Measurements from ENCODE around the gene BLTP3B.
A peak's percentile ranks its signal among the peaks of the same experiment; 100 is the strongest.
"Not testable (repeated sequence)": the region's sequence is repeated elsewhere in the genome, so short reads cannot be mapped to it uniquely, and the experiment has no call there.

Gene BLTP3B, protein sequence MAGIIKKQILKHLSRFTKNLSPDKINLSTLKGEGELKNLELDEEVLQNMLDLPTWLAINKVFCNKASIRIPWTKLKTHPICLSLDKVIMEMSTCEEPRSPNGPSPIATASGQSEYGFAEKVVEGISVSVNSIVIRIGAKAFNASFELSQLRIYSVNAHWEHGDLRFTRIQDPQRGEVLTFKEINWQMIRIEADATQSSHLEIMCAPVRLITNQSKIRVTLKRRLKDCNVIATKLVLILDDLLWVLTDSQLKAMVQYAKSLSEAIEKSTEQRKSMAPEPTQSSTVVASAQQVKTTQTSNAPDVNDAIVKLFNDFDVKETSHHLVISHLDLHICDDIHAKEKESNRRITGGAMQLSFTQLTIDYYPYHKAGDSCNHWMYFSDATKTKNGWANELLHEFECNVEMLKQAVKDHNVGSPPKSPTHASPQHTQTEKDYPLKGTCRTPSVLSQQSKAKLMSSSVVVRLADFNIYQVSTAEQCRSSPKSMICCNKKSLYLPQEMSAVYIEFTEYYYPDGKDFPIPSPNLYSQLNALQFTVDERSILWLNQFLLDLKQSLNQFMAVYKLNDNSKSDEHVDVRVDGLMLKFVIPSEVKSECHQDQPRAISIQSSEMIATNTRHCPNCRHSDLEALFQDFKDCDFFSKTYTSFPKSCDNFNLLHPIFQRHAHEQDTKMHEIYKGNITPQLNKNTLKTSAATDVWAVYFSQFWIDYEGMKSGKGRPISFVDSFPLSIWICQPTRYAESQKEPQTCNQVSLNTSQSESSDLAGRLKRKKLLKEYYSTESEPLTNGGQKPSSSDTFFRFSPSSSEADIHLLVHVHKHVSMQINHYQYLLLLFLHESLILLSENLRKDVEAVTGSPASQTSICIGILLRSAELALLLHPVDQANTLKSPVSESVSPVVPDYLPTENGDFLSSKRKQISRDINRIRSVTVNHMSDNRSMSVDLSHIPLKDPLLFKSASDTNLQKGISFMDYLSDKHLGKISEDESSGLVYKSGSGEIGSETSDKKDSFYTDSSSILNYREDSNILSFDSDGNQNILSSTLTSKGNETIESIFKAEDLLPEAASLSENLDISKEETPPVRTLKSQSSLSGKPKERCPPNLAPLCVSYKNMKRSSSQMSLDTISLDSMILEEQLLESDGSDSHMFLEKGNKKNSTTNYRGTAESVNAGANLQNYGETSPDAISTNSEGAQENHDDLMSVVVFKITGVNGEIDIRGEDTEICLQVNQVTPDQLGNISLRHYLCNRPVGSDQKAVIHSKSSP (N-terminal part only)

DNA sequence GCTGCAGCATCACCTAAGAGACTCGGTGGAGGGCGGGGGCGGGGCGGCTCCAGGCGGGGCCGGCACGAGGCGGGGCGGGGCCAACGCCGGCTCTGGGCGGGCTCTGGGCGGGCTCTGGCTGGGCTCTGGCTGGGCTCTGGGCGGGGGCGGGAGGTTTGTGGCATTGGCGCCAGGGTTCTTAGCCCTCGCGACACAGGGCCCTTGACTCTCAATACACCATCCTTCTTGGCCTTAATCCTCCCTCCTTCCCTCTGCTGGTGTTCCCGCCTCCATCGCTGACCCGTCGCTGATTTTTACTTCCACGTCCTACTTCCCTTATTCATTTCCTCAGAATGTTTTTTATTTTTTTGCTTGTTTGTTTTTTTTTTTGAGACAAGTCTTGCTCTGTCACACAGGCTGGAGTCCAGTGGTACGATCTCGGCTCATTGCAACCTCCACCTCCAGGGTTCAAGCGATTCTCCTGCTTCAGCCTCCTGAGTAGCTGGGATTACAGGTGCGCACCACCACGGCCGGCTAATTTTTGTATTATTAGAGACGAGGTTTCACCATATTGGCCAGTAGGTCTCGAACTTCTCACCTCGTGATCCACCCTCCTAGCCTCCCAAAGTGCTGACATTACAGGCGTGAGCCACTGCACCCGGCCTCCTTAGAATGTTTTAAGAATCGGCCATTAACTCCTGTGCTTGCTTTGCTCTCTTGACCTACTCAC is at the start of gene BLTP3B:
Gene BLTP3B, minus strand, starts transcription at position 24 of the 709 bp plus-strand sequence. CDS start 239 bp downstream, outside the sequence.
- DNase-seq: peak; percentile 91

DNA sequence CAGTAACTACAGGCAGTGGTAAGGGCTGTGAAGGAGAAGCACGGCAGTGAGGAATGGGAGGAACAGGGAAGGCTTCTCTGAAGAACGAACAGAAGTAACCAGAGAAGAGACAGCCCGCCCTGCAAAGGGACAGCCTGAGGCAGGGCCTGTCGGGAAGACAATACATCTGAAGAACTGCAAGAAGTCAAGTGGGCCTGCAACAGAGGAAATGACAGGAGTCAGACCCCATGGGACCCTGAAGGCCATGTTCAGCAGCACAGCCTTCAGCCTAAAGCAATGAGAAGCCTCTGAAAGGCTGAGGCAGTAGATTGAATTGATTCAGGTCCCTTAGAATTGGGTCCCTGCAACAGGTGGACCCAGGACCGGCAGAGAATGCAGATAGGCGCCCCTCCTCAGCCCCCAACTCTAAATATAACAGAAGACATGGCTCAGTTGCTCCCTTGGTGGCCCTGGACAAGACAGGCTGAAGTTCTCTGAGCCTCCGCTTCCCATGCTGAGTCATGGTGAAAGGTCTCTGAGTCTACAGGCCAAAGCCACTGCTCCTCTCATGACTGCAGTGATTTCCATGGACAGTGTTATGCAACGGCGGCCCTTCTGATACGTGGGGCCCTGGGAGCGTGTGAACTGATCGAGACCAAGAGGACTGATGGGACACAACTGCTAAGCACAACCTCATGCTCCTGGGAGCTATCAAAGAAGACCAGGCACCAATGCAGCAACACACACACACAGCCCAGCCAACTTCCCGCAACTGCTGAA is 47.1 kb upstream of the BLTP3B start:
- DNase-seq: no peak

DNA sequence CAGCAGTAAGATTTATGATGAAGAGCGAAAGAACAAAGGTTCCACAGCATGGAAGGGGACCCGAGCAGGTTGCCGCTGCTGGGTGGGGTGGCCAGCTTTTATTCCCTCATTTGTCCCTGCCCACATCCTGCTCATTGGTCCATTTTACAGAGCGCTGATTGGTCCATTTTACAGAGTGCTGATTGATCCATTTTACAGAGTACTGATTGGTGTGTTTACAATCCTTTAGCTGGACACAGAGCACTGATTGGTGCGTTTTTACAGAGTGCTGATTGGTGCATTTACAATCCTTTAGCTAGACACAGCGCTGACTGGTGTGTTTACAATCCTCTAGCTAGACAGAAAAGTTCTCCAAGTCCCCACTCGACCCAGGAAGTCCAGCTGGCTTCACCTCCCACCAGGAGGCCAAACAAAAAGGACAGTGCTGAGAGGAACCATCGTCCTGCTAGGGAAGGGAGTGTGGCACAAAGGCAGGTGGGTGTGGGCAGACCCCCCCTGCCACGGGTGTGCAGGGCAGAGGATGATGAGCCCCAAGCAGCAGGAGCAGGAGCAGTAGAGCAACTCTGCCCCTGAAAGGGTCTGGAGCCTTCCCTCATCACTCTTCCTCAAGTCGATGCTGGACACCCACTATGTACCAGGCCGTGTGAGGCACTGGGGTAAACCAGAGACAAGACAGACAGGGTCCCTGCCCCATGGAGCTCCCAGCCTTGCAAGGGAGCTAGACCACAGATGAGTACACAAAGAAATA is 46.4 kb upstream of the BLTP3B start:
- DNase-seq: not testable (repeated sequence)

DNA sequence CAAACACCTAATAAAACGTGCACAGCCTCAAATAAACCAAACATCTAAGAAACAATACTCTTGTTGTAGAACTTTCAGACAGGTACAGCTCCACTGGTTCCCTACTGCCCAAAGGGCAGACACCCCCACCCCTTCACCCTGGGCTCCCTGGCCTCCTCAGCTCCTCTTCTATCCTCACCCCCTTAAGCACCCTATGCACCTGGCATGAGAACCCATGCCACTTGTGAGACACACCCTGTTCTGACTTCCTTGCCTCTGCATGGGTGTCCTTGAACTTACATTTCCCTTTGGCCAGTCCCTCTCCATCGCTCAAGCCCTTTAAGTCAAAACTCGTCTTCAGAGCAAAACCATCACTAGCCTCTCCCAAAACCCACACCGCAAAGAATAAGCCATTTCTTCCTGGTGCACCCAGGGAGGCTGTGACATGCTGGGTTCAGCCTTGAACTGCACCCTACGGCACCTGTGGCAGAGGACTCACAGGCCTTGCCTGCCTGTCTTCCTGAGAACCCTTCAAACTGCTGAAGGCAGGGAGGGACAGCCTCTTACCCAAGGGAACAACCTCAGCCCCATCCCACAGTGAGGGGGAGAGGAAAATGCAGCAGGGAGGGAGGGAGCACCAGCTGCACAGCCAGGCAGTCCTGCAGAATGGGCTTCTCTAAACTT is 45.3 kb upstream of the BLTP3B start:
- DNase-seq: no peak

DNA sequence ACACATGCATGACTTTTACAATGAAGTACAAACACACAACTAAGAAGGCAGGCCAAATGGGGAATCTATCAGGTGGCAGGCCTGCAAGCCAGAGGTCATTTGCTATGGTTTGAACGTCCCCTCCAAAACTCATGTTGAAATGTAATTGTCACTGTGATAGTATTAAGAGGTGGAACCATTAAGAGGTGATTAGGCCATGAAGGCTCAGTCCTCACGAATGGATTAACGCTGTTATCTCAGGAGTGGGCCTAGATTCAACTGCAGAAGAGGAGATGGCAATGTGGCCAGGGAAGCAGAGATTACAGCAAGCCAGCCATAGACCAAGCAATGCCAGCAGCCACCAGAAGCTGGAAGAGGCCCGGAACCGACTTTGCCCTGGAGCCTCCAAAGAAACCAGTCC is 44.4 kb upstream of the BLTP3B start:
- no peak for DNase-seq

DNA sequence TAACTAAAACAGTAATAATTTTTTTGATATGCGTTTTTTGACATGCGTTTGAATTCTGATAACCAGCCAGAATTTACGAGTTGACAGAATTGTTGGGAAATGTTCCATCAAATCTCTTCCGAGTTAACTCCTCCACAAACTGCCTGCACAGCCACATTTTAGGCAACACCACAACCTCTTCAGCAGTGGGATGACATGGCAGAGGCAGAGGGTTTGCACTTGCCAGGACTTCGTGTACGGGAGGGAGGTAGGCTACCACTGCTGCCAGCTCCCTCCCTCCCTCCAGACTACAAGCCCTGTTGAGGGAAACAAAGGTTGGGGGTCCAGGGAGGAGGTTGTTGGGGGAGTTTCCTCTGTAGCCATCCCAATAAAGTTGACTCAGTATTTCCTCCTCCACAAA is 43.4 kb upstream of the BLTP3B start:
- no peak for DNase-seq

DNA sequence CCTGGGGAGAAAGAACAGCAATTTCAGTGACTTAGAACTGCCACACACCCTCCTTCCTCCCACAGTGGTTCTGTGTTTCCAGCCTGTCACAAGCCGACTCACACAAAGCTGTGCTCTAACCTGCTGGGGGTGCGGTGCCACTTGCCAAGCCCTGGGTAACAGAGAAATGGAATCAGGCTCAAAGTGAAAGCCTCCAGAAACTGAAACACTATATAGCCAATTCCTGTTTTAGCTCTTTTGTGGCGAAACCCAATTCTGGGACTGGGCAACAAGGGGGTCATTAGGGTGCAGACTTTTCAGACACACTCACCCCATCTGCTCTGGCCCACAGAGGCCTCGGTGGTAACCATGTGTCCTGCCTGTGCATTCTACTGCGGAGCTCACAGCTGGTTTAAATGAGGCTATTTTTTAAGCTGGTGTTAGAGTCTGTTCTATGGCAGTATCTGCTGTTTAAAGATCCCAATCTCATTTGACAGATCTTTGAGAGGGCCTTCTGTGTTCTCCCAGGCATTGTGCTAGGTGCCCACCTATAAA is 42.8 kb upstream of the BLTP3B start:
- DNase-seq: no peak

DNA sequence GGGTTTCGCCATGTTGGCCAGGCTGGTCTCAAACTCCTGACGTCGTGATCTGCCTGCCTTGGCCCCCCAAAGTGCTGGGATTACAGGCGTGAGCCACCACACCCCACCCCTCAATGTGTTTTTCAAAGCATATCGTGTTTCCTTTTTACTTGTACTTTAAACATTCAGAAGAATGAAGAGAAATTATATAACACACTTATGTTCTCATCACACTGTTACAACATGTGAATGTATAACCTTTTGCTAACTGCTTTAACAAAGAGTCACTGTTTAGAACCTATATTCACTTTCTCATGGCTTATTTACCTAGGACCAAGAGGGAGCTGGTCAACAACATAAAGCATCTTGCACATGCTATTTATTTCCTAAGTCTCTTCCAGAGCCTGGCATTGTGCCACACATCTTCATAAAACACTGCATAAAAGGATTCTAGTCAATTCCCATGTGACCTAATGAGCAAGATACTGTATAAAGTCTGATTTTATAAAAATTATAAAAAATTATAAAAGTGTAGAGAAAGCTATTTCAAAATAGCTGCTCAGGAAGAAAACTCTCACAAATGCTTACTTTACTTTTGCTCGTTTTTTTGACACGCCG is 42.0 kb upstream of the BLTP3B start:
- DNase-seq: no peak

DNA sequence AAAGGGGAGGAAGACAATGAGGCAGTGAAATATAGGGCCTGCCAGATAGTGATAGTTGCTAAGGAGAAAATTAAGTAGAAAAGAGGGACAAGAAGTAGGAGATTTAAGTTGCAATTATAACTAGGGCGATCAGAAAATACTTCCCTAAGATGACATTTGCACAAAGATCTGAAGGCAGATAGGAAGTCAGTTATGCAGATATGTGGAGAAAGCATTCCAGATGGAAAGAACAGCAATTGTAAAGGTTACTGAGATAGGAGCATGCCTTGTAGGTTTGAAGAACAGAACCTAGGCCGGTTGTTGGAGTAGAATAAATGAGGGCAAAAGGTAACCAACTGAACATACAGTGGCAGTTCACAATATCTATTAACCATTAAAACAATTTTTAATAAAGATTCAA is 36.6 kb upstream of the BLTP3B start:
- DNase-seq: no peak

DNA sequence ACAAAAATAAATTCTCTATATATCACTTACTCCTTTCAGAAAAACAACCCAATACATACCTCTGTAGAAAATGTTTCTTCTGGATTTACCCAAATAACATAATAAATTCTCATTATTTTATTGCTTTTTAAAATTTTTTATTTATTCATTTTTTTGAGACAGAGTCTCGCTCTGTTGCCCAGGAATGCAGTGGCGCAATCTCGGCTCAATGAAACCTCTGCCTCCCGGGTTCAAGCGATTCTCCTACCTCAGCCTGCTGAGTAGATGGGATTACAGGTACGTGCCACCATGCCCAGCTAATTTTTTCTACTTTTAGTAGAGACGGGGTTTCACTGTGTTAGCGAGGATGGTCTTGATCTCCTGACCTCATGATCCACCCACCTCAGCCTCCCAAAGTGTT is 33.8 kb upstream of the BLTP3B start:
- DNase-seq: not testable (repeated sequence)

DNA sequence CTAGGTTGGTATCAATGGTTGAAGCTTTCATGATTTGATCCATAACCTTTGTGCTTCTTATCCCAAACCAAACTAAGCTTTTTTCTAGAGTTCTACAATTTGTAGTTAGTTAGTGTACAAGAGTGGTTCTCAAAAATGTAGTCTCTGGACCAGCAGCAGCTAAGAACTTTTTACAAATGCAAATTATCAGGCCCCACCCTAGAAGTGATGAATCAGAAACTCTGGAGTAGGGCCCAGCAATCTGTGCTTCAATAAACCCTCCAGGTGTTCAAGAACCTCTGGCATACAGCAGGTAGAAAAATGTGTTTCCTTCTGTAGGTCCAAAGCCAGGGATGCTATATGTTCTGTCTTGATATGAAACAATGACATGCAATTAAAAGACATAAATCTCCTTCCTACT is 31.8 kb upstream of the BLTP3B start:
- no peak for DNase-seq

DNA sequence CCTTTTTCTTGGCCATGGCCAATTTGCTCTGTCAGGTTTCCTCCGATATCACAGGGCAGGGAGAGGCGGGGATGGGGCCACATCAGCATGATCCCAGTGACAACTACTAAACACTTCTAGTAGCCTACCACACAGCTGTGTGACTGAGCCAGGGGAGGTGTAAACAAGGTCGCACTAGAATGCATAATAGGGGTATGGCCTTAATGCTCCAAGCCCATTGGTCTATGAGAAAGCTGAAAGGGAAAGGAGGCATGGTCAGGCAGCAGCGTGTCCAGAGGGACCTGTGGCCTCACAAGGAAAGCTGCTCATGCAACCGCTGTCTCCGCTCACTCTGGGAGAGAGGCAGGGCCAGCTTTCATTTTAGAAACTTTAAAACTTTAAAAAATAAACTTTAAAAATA is 30.4 kb upstream of the BLTP3B start:
- DNase-seq: no peak

DNA sequence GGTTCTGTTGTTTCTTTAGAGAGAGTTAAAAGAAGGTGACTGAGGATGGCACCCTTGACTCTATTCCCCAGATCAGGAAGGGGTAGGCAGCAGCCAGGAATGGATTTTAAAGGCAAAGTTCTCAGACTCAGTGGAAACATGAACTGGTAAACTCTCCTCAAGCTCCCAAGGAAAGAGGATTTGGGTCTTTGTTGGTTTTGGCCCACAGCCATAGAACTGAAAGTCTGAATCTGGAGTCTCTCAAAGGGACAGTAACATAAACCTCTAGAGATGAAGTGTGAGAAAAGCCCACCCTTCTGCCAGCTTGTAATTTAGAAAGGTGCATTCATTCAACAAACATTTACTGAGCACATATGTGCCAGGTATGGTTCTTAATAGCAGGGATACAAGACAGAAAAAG is 28.6 kb upstream of the BLTP3B start:
- no peak for DNase-seq

DNA sequence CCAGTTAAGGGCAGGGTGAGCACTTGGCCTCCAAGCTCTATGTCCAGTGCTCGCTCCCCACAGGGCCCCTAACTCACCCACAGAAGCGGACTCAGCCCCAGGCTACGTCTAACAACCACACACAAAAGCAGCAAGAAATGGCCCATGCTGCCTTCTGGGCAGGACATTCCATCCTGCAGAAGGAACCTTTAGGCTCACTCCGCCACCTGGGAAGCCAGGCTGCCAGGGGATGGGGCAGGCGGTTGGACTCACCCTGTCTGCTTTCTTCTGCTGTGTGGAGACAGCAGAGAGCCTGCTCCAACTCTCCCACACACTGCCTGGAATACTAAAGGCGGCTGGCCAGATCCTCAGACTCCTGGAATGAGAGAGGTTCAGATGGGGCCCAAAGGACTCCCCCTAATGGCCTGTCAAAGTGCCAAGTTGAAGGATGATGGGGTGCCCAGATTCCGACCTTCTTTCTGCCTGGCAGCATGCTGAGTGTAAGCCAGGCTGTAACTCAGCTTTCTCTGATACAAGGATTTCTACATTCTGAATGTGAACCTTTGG is 27.7 kb upstream of the BLTP3B start:
- no peak for DNase-seq

DNA sequence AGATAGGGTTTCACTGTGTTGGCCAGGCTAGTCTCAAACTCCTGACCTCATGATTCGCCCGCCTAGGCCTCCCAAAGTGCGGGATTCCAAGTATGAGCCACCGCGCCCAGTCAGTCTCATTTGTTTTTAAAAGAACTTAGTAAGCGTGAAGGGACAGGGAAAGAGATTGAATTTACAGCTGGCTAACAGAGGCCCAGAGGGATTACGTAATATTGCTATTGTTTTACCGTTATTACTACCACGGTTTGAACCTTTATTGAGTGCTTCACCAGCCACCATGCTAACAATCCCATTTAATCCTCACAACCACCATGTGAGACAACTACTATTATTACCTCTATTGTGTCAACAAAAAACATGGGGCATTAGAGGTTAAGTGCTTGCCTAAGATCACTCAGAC is 26.7 kb upstream of the BLTP3B start:
- no peak for DNase-seq

DNA sequence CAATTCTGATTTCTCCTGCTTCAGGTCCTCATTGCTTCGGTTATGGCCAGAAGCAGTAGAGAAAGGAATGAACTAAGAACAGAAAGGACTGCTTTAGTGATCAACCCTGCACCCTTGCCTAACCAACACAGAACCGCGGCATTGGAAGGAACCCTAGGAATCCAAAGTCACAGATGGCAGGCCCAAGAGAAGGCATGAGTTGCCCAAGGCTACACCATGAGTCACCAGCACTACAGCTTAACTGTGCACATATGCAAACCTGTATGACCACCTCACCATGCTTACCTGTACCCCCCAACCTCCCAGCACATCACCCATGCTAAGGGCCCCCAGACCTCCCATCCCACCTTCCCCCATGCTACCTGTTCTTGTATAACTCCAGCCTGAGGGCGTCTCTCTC is 25.9 kb upstream of the BLTP3B start:
- no peak for DNase-seq

DNA sequence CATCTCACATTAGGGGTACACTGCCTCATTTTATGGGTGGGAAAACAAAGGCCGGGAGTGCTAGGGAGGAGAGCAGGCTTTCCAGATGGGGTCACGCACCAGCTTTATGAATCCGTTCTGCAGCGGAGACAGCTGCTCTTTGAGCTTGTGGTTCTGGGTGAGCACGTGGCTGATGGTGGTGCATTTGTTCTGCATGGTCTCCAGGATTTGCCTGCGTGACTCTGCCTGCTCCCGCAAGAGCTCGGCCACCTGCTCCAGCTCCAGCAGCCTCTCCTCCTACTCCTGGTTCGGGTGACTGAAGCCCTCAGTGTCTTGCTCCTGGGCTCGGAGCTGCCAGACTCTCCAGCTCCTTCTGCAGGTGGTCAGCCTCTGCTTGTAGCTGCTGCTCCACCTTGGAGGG is 23.6 kb upstream of the BLTP3B start:
- DNase-seq: no peak

DNA sequence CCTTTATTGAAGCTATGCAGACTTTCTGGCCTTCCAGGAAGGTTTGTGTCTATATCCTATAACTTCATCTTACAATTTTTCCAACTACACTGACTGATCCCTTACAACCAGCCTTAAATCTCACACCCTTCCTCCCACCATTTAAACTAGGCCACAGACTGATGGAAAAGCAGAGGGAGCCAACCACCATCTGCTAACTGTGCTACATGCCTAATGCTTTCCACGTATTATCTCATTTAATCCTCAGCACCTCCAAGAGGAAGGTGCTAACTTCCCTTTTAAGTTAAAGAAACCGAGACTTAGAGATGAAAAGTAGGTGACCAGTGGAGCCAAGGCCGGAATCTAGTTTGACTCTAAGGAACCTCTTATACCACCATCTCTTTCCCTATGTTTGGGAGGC is 22.7 kb upstream of the BLTP3B start:
- no peak for DNase-seq

DNA sequence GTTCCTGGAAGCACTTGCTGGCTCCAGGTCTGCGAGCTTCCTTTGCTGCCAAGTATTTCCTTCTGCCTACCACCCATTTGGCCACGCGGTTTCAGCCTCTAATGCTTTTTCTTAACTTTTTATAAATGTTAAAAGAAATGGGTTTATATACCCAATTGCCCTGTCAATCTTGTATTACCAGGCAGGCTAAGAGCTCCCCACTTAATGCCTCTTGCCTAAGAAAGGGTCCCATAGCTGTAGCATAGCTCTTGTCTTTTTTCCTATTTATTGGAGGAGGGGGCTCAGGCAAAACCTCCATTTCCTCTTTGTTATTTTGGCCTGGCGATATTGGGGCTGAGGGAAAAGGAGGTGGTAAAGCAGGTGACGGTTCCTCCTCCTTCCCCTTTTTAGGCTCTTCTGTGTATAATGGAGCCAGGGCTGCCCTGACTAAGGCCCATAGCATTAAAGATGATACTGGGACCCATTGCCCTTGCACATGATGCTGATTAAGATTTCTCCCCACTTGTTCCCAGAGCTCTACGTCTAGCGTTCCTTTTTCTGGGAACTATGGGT is 21.6 kb upstream of the BLTP3B start:
- DNase-seq: no peak
